ENCODE data around the gene EIF5.

Gene EIF5

DNA sequence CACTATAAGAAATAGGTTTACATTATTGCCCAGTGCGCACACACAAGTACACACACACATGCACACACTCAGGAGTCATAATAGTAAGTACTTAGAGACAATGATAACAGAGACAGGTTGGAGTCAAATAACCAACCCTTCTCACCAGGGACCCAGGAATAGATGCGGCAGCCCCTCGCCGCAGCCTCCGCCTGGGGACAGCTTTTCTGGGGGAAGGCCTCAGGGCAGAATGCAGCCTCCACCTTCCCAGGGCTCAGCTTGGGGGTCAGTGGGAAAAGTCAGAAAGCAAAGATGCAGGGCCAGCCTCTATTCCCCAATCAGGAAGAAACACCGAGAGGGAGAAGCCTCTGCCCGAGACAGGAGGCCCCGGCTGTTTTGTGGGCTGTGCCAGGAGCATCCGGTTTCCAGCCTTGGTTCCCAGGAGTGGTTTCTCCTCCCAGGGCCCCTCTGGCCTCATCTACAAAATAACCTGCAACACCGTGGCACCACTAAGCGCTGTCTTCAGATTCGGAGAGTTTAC lies 23.4 kb upstream of the EIF5 start:
- DNase-seq (ENCODE audit: low read depth in 2 of 2), result no peak

- no peak for DNase-seq (ENCODE audit: low read depth in 2 of 2)
These were observed 22.7 kb upstream of the EIF5 start for GRCh38 chr14:103311171-103311997.

DNA sequence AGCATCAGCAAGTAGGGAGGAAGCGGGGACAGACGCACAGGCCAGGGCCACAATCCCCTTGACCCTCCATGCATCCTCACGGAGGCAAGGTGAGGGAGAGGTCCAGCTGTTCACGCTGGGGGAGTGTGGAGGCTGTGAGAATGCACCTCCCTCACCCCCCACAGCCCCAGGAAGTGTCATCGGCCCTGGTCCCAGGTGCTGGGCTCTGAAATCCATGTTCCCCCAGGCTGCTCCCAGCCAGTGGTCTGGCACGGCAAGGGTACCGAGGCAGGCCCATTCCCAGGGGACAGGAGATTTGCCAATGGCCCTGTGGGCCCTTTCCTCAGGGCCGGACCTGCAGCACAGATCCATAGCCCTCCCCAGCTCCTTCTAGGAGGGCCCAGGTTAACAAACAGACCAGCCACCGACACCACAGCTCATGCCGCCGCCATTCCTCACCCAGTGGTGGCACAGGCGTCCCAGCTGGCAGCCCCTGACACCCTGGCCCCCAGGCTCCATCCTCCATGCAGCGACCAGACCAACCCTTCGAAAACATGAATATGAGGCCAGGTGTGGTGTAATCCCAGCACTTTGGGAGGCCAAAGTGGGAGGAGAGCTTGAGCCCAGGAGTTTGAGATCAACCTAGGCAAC lies 21.9 kb upstream of the EIF5 start:
- DNase-seq (ENCODE audit: low read depth in 2 of 2), result no peak

DNA sequence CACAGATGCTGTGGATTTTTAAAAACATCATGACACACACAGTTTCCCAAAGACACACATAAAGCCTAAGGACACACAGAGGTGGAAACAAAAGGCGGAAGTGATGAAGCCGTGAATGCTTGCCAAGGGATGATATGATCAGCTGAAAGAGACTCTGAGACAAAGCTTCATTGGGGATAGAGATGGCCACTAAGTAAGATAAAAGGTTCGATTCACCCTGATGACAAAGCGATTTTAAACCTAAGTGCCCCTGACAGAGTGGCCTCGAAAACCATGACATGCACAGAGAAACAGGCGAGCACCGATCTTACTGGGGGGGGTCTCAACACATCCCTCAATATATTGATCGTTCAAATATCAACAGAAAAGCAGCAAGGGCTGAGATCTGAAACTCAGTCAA lies 20.3 kb upstream of the EIF5 start:
- DNase-seq (ENCODE audit: low read depth in 2 of 2), result no peak

GRCh38 chr14:103314496-103315277 lies 19.4 kb upstream of the EIF5 start:
- DNase-seq (ENCODE audit: low read depth in 2 of 2), result no peak

DNA sequence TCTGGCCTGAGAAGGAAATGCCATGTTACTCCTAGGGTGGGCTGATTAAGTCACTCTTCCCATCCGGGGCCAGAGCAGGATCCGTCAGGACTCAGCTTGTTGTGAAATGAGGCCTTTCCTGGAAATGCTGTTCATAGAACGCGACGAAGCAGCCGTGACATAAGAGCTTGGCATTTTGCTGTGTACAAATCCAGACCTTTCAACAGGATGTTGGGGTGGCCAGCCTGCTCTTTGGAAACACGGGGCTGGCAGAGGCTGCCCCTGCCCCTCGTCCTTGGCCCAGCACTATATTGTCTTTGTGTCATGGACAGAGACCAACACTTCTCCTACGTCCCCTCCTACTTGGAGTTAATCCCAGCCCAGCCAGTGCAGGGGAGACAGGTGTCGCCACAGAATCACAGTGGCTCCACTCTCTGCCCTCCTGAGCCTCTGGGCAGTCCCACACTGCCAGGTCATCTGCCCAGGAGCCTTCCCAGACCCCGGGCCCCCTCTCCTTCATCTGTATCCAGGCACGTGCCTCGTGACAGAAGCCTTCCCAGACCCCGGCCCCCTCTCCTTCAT lies 18.6 kb upstream of the EIF5 start:
- no peak for DNase-seq (ENCODE audit: low read depth in 2 of 2)

DNA sequence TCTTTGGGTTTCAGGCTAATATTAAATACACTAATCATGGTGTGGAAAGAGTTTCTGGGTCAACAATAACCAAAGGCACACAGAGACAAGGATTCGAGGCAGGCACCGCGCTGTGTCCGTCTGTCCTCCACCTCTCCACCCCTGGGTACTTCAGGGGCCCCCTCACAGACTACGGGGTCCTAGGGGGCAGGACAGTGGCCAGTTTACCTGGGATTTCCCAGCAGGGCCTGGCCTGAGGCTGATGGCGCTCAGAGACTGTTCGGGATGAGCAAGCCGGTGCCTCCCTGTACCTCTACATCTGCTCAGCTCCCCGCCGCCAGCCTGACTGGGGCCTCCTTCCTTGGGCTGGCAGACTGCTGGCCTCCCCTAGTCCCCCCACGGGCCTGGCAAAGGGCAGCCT lies 18.1 kb upstream of the EIF5 start:
- DNase-seq (ENCODE audit: low read depth in 2 of 2), result no peak

GRCh38 chr14:103316721-103317121 lies 17.3 kb upstream of the EIF5 start:
- no peak for DNase-seq (ENCODE audit: low read depth in 2 of 2)

GRCh38 chr14:103317251-103317650 lies 16.8 kb upstream of the EIF5 start:
- no peak for DNase-seq (ENCODE audit: low read depth in 2 of 2)

DNA sequence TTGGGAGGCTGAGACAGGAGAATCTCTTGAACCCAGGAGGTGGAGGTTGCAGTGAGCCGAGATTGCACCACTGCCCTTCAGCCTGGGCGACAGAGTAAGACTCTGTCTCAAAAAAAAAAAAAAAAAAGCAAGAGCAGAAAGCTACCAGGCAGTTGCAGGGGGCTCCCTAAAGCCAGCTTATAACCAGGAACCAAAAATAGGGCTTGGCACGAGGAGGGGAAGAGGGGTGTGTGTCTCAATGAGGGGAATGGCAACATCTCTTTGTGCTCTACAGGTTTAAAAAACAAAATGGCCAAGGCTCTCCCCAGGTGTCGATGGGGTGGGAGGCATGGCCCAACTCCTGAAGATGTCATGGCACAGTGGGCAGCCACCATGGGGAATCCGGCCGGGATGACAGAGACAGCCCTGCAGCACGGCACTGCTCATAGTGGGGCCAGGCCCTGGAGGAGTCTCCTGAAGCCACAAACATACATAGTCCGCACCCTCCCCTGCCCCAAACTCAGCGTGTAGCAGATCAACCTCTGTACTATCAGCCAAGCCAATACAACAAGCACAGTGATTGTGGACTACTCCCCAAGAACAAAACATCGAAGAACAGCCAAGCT lies 16.0 kb upstream of the EIF5 start:
- no peak for DNase-seq (ENCODE audit: low read depth in 2 of 2)

GRCh38 chr14:103318750-103319419 lies 15.2 kb upstream of the EIF5 start:
- no peak for DNase-seq (ENCODE audit: low read depth in 2 of 2)

DNA sequence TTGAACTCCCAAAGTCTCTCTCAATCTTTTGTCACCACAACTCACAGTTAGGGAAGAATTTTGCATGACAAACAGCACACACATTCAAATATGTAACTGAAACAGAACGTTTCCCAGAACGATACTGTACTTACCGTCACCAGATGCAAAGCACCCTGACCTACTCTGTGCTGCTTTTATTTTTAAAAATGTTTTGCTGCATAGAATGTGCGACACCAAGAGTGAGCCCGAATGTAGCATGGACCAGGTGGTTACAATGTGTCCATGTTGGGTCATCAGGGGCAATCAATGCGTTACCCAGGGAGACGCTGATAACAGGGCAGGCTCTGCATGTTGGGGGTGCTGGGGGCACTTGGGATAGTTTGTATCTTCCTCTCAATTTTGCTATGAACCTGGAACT lies 14.6 kb upstream of the EIF5 start:
- no peak for DNase-seq (ENCODE audit: low read depth in 2 of 2)

DNA sequence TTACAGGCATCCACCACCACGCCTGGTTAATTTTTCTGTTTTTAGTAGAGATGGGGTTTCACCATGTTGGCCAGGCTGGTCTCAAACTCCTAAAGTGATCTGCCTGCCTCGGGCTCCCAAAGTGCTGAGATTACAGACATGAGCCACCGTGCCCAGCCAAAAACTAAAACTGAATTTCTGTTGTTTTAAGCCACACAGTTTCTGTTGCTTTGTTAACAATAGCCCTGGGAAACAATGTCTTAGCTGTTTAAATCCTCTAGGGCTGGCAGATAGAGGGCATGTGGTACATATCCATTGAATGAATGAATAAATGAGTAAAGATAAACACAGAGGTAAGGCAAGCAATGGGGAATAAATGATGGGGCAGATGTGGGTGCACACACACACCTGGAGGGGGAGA lies 8.0 kb upstream of the EIF5 start:
- DNase-seq (ENCODE audit: low read depth in 2 of 2), result no peak

GRCh38 chr14:103328941-103329340 lies 5.1 kb upstream of the EIF5 start:
- no peak for DNase-seq (ENCODE audit: low read depth in 2 of 2)

GRCh38 chr14:103329401-103330347 lies 4.4 kb upstream of the EIF5 start:
- DNase-seq (ENCODE audit: low read depth in 2 of 2), result no peak

GRCh38 chr14:103330536-103330935 lies 3.5 kb upstream of the EIF5 start:
- no peak for DNase-seq (ENCODE audit: low read depth in 2 of 2)

- DNase-seq (ENCODE audit: low read depth in 2 of 2), result no peak
These were observed 1.7 kb upstream of the EIF5 start for GRCh38 chr14:103332143-103332919.

DNA sequence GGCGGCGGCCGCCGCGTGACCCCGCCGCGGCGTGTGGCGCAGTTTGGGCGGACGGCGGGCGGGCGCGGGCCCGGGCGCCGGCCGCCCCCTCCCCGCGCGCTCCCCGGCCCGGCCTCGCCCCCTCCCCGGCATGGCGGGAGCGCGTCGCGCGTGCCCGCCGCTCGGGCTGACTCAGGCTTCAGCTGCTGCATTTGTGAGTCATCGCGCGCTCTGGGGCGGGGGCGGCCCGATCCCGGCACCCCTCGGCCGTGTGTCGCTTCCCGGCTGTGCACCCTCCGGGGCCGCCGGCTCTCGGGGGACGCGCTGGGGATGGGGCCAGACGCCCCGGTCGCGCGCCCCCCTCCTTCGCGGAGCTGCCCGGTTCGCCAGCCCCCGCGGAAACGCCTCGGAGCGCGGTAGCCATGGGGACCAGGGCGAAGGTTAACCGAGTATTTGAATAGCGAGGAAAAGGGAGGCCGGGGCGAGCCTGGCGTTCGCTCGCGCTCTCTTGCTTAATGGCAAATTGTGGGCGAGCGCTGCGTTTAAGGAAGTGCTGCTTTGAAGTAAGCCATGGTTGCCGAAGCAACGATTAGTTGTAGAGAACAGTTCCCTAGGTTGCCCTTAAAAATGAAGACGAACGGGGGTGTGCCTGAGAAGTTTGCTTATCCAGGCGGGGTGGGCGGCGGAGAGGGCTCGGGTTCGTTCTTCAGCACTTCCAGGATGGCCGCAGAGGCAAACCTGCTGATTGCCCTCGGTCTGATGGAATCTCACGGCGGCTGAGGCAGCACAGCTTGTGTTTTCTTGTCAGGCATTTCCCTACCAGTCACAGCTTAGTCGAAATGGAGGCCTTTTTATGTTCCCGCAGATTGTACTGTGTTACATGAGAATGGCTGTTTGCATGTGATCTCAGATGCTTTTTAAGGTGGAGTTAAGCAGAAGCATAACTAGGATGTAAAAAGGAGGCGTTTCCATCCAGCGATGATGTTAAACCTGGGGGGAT lies 896 bp downstream of the EIF5 start:
- DNase-seq (ENCODE audit: low read depth in 2 of 2), result peak; percentile 67 to 73
